Kidney (tissue), 14 donors: ENCODE results near the gene ZBTB18. TPM values are rescaled to one million over a fixed set of nuclear protein-coding genes. Genes with fewer than 3 reads are reported as not detected.

Experiments used
- DNase-seq, 5 donors: peaks; one replicate each; pipeline ENCODE4 v3.0.0-alpha.2; 2013 to 2020
- FAIRE-seq: peaks from 2 replicates; lab custom pipeline; 2012; peaks lifted over from hg19 to GRCh38; lab: Jason Lieb, UNC
- H3K27ac ChIP-seq, 2 donors: one replicate each; pipeline ENCODE4 v1.7.0; 2013; ENCODE audit warnings: low read depth in 2 of 2, low read length in 2 of 2, inconsistent platforms in 1 of 2
- H3K27me3 ChIP-seq: one replicate; pipeline ENCODE4 v1.7.1; 2013; ENCODE audit warnings: low read length, inconsistent platforms; ENCODE audit not compliant: control insufficient read depth, insufficient read depth
- H3K36me3 ChIP-seq, 3 donors: one replicate each; pipeline versions ENCODE4 v1.7.0 to v1.7.1; 2013; ENCODE audit warnings: low read length in 3 of 3, control low read depth in 1 of 3, inconsistent platforms in 1 of 3; ENCODE audit not compliant: insufficient read depth in 3 of 3, control insufficient read depth in 2 of 3
- H3K4me1 ChIP-seq, 3 donors: one replicate each; pipeline versions ENCODE4 v1.7.0 to v1.7.1; 2013; ENCODE audit warnings: low read length in 3 of 3, inconsistent platforms in 1 of 3, low read depth in 1 of 3; ENCODE audit not compliant: control insufficient read depth in 2 of 3, insufficient read depth in 2 of 3
- H3K4me3 ChIP-seq, 3 donors: one replicate each; pipeline versions ENCODE4 v1.7.0 to v1.8.1; 2013; ENCODE audit warnings: low read length in 3 of 3, control low read depth in 1 of 3, inconsistent platforms in 1 of 3
- H3K9ac ChIP-seq, 3 donors: one replicate each; pipeline versions ENCODE4 v1.7.0 to v1.7.1; 2013; ENCODE audit warnings: low read length in 3 of 3, control low read depth in 1 of 3, inconsistent platforms in 1 of 3
- H3K9me3 ChIP-seq, 3 donors: one replicate each; pipeline versions ENCODE4 v1.7.0 to v1.7.1; 2013; ENCODE audit warnings: low read length in 3 of 3, control low read depth in 1 of 3, inconsistent platforms in 1 of 3; ENCODE audit not compliant: control insufficient read depth in 2 of 3, insufficient read depth in 1 of 3
- CTCF ChIP-seq: IDR thresholded peaks from 3 replicates; pipeline ENCODE4 v1.5.1; 2012; ENCODE audit warnings: mild to moderate bottlenecking, moderate library complexity, borderline replicate concordance; ENCODE audit not compliant: insufficient read depth; ENCODE audit errors: extremely low read depth
- intact Hi-C: fragments of 100-400 bp; cut with DNase I; formaldehyde crosslinking; loops from one replicate; pipeline ENCODE4 v1.11.1; 2022
- polyA plus RNA-seq: library from polyadenylated mRNA; stranded (reverse); fragments of 350-450 nt; fragmentation: Illumina TruSeq; extraction: RNeasy Lipid Tissue Mini Kit (QIAGEN cat#74804); gene quantifications from one replicate; pipeline ENCODE4 v1.2.3, GENCODE V29; 2014; ENCODE audit warnings: low read depth, low replicate concordance; ENCODE audit not compliant: insufficient read depth
- total RNA-seq: library from RNA; stranded (reverse); fragmentation: NEBNext Ultra II Directional; extraction: Animal tissue kit (Norgen Biotek cat#: 25700); gene quantifications from one replicate; pipeline ENCODE4 v1.2.1, GENCODE V29; 2021
- donor health status: control.
- donor health status: control.
- donor health status: control.
- donor health status: control.
- donor health status: control.
- donor health status: DM: yes; HTN: yes; CAD: no.
- donor health status: Normal renal cell carcinoma (clear cell type).

Gene ZBTB18
- total and polyA plus RNA-seq, 2 donors from 2014 or later, result 9.0 to 19.8 TPM

DNA sequence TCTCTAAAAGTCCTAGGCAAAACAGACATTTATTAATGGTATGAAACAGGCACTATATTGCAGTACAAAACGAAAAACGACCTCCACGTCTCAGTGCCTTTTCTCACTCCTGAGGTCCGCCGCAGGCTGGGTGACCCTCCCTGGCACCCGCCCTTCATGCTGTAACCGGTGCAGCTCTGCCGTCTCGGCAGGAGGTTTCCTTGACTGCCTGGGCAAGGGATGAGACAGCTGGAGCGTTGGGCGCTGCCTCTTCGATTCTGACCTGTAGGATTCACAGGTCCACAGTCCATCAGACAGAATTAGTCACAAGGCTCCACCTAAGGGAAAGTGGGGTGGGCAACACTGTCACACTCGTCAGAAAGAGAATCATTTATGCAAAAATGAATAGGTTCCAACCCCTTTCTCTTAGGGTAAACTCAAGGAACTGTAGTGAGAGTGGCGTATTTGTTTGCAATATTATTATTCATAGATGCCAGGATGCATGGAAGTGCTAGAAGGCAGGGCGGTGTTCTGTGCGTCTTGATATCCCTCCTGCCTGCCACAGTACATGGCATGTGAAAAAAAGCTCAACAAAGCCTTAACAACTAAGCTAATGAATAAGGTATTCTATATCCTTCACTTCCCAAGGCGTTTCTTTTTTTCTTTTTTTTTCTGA lies 23.5 kb upstream of the ZBTB18 start:
- Histone ChIP-seq H3K9ac (no peak overlapping the region), H3K4me3 (no peak overlapping the region), H3K27ac (no peak overlapping the region), H3K27me3 (no peaks in the 10 kb centered on the region), H3K36me3 (no peaks in the 10 kb centered on the region), H3K9me3 (no peaks in the 10 kb centered on the region), H3K4me1 (no peaks in the 10 kb centered on the region)
- intact Hi-C loops, result no loop called here
- FAIRE-seq, result no peak
- DNase-seq, result no peak
- TF ChIP-seq CTCF, result no peak

DNA sequence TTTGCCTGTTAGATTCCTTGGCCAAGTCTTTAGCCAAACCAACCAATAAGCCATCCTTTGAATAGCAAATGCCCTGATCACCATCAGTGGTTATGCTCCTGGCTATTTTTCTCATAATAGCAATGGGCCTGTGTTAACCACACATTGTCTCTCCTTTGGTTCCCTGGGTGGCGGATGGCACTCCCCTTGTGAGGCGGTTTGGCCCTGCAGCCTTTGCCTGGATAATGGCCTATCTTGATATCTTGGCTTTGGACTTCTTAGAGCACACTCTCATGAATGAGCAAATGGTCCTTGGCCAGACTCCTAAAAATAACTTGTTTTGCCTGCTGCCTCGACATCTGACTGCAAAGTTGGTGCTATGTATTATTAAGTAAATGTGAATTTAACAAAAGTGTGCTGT lies 22.4 kb upstream of the ZBTB18 start:
- FAIRE-seq (no peak), DNase-seq (no peak)
- Histone ChIP-seq H3K27me3 (no peaks in the 10 kb centered on the region), H3K27ac (no peak overlapping the region), H3K36me3 (no peaks in the 10 kb centered on the region), H3K9ac (no peak overlapping the region), H3K4me1 (no peaks in the 10 kb centered on the region), H3K4me3 (no peak overlapping the region), H3K9me3 (no peaks in the 10 kb centered on the region)
- TF ChIP-seq CTCF, result no peak
- intact Hi-C loops, result no loop called here

DNA sequence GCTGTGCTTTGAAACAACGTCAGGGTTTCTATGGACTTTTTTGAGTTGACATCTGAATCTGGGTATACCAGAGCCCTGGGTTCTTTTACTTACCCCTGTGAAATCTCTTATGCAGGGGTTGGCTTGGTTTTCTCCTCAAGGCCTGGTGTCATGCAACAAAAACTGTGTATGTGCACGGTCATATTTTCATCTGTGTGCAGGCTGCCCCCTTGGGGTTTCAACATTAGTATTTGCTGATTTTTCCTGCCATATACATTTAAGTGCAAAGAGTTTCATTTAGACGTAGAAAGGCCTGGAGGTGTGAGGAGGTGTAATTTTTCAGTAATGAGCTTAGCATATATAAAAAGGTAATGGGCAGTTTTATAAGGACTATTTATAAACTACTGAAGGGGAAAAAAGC lies 22.0 kb upstream of the ZBTB18 start:
- Histone ChIP-seq H3K4me1 (no peaks in the 10 kb centered on the region), H3K9me3 (no peaks in the 10 kb centered on the region), H3K4me3 (no peak overlapping the region), H3K27me3 (no peaks in the 10 kb centered on the region), H3K9ac (no peak overlapping the region), H3K27ac (no peak overlapping the region), H3K36me3 (no peaks in the 10 kb centered on the region)
- DNase-seq (no peak), FAIRE-seq (no peak)
- no peak for TF ChIP-seq CTCF
- intact Hi-C loops, result no loop called here
